AG04449 (cell line): ENCODE data around the gene CYFIP1.

ENCODE experiments used
- CTCF ChIA-PET: fragments of 350-600 bp; formaldehyde crosslinking; extraction: SDS; loops from one replicate; lab custom pipeline; 2021; ENCODE audit warnings: antibody characterized with exemption; lab: Yijun Ruan, JAX
- POLR2A ChIA-PET: fragments of 400-600, 350-600 bp; formaldehyde crosslinking; extraction: SDS; loops from one replicate; lab custom pipeline; 2020; ENCODE audit warnings: antibody characterized with exemption, inconsistent platforms; lab: Yijun Ruan, JAX
- DNase-seq: peaks from one replicate; pipeline ENCODE4 v3.0.0-alpha.2; 2010; ENCODE audit warnings: low read depth, low spot score
- H3K4me3 ChIP-seq: 2 replicates; pipeline ENCODE4 v1.5.1; 2011; ENCODE audit warnings: low read depth, mild to moderate bottlenecking, control low read depth, low read length
- TF ChIP-seq, protein P1 (sequence below): IDR thresholded peaks from one replicate; pipeline ENCODE4 v1.5.1; 2011; ENCODE audit warnings: mild to moderate bottlenecking, moderate library complexity, low read length, control low read depth, inconsistent platforms; ENCODE audit not compliant: insufficient read depth; ENCODE audit errors: missing control alignments

CYFIP1 gene

DNA sequence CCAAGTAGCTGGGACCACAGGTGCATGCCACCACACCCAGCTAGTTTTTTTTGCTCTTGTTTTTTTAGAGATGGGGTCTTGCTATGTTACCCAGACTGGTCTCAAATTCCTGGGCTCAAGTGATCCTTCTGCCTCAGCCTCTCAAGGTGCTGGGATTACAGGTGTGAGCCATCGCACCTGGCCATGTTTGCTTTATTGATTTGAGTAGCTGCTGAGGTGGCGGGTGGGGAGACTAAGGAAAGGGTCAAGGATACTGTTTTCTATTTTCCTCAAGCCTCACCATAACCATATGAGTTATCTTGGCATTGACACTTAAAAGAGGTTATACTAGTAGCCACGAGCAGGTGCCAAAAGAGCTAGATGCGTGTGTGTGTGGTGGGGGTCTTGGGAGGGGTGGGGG, 39.0 kb downstream of the CYFIP1 start:
- TF ChIP-seq, protein P1, sequence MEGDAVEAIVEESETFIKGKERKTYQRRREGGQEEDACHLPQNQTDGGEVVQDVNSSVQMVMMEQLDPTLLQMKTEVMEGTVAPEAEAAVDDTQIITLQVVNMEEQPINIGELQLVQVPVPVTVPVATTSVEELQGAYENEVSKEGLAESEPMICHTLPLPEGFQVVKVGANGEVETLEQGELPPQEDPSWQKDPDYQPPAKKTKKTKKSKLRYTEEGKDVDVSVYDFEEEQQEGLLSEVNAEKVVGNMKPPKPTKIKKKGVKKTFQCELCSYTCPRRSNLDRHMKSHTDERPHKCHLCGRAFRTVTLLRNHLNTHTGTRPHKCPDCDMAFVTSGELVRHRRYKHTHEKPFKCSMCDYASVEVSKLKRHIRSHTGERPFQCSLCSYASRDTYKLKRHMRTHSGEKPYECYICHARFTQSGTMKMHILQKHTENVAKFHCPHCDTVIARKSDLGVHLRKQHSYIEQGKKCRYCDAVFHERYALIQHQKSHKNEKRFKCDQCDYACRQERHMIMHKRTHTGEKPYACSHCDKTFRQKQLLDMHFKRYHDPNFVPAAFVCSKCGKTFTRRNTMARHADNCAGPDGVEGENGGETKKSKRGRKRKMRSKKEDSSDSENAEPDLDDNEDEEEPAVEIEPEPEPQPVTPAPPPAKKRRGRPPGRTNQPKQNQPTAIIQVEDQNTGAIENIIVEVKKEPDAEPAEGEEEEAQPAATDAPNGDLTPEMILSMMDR = no peak
- CTCF ChIA-PET = no interaction called here
- H3K4me3 ChIP-seq = no peak overlapping the region
- POLR2A ChIA-PET = no interaction called here
- no peak for DNase-seq

DNA sequence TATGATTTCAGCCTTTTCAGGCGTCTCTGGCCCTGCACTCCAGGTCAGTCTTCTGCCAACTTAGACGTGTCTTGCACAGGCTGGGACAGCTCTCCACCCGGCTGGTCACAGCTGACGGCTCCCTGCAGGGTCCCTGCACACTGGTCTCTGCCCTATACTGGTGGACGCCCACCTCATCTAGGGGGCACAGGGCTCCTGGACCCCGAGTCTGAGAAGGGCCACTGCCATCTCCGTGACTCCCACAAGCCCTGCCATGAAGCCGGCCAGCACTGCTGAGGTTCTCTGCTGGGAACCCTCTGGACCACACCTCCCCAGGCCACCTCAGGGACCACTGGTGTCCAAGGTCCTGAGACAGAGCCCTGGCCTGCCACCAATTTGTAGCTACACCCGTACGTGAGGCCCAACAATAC, 40.5 kb downstream of the CYFIP1 start:
- DNase-seq = no peak
- CTCF ChIA-PET = interaction anchor here (0.6 kb wide), 1 partner anchor 9 kb away, joined by 3 read pairs; no protein-coding TSS in a partner anchor
- POLR2A ChIA-PET = no interaction called here
- no peak overlapping the region for H3K4me3 ChIP-seq
- TF ChIP-seq, protein P1 = no peak

DNA sequence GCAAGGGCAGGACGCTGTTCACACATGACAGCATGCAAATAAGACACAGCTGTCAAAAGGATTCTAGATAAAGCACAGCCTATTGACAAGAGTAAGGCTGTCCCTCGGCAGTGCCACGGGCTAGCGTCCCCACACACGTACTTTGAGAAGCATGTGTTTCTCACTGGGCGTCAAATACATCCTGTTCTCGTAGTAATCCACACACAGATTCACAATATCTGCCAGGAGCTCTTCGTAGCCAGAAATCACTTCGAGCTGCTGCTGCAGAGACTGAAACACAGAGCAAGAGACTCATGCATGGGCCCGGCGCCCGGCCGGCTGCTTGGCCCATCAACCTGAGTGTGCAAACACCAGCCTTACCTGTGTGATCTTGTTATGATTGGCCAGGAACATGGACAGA, 41.1 kb downstream of the CYFIP1 start:
- ChIA-PET POLR2A (no interaction called here), CTCF (interaction anchor here (0.6 to 1.2 kb wide), 2 partner anchors 8 to 97 kb away, joined by 3 to 4 read pairs; no protein-coding TSS in a partner anchor)
- H3K4me3 ChIP-seq = no peak overlapping the region
- TF ChIP-seq, protein P1 = no peak
- DNase-seq = no peak

DNA sequence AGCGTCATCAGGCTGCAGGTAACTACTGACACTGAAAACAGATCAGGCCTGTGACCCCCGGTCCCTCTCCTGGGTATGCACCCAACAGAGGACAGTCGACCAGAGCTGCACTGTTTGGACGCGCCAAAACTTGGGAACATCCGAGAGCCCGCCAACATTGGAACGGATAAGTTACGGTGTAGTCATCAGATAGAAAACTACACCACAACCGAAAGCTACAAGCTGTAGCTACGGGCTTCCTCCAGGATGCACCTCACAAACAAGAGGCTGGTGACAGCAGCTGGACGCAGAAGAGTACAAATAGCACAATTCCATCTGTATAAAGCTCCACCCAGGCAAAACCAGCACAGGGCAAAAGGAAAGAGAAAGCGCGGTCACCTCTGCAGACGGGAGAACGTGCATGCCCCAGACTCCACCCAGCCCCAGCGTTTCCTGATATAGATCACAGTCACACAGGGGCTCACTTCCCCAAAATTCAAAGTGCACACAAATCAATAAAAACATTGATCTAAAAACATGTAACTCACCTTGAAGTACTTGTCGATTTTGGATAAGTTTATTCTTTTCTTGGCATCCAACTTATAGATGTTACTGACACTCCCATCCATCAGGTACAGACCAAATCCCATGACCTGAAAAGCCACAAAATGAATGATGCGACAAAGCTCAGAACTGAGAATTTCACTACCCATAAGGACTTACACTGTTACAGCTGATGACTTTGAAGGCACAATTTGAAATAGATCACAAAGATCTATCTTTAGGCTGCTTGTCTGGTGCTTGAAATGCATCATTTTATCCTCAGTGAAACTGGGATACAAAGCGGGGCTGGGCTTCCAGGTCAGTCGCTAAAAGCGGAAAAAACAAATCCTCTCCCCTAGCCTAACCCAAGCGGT, 43.3 kb downstream of the CYFIP1 start:
- ChIA-PET POLR2A (no interaction called here), CTCF (no interaction called here)
- H3K4me3 ChIP-seq = no peak overlapping the region
- TF ChIP-seq, protein P1 = no peak
- DNase-seq = no peak

DNA sequence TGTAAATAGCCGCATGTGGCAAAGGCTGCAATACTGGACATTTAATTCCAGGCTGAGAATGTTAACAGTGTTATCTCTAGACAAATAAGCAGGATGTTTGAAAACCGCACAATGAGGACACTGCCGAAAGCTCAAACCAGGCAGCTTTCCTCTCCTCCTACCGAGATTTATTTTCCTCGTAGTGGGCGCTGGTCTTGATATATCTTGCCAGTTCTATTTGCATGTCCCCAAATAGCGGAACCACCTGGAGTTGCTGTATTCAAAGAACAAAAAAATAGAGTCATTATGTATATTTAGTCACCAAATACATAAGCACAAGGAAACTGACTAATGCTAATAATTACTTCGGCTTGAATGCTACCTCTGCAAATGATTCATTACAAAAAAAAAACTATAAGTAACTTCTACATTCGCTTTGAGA, 46.5 kb downstream of the CYFIP1 start:
- CTCF ChIA-PET = no interaction called here
- POLR2A ChIA-PET = interaction anchor here (0.6 kb wide), 1 partner anchor 531 kb away, joined by 4 read pairs; no protein-coding TSS in a partner anchor
- DNase-seq = no peak
- TF ChIP-seq, protein P1 = no peak
- H3K4me3 ChIP-seq = no peak overlapping the region

DNA sequence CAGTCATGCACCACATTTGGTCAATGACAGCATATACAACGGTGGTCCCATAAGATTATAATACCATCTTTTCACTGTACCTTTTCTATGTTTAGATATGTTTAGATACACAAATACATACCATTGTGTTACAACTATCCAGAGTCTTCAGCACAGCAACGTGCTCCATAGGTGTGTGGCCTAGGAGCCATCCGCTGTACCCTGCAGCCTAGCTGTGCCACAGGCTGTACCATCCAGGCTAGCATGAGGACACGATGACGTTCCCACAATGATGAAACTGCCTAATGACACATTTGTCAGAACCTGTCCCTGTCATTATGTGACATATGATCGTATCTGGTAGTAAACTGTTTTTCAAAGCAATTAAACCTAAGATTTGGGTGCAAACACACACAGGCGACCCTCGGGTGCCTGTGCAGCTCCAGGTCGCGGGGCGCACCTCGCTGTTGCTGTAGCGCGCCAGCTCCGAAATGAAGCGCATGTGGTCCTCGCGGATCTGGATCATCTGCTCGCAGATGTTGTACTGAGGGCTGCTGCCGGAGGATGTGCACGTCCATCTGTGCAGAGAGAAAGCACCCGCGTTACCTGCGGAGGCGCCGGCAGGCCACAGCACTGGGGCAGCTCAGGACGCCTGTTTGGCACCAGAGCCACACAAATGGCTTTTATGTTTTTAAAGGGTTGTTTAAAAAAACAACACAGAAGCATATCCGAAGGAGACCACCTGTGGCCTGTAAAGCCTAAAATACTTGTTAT, 48.2 kb downstream of the CYFIP1 start:
- POLR2A ChIA-PET = no interaction called here
- TF ChIP-seq, protein P1 = no peak
- CTCF ChIA-PET = no interaction called here
- DNase-seq = no peak
- no peak overlapping the region for H3K4me3 ChIP-seq
